GM06990 (cell line): ENCODE results near the gene CYP2W1.

Source experiments
- DNase-seq: peaks from one replicate; pipeline ENCODE4 v3.0.0-alpha.2; 2011; ENCODE audit not compliant: insufficient read length; ENCODE audit errors: extremely low read depth
- H3K27me3 ChIP-seq: replicated peaks from 2 replicates; pipeline ENCODE4 v1.6.0; 2011; ENCODE audit warnings: low read length; ENCODE audit not compliant: control insufficient read depth, insufficient read depth
- H3K36me3 ChIP-seq: 2 replicates; pipeline ENCODE4 v1.5.1; 2011; ENCODE audit warnings: low read length; ENCODE audit not compliant: control insufficient read depth, insufficient read depth
- H3K4me3 ChIP-seq: replicated peaks from 2 replicates; pipeline ENCODE4 v1.5.1; 2011; ENCODE audit warnings: low read depth, mild to moderate bottlenecking, control low read depth, low read length
- TF ChIP-seq, protein P1 (sequence below): IDR thresholded peaks from 2 replicates; pipeline ENCODE4 v1.5.1; 2011; ENCODE audit warnings: low read length, control low read depth, mild to moderate bottlenecking, inconsistent platforms; ENCODE audit not compliant: insufficient read depth, poor library complexity, severe bottlenecking

Gene CYP2W1

GRCh38 chr7:961546-962400, 21.2 kb upstream of the CYP2W1 start:
- TF ChIP-seq, protein P1, sequence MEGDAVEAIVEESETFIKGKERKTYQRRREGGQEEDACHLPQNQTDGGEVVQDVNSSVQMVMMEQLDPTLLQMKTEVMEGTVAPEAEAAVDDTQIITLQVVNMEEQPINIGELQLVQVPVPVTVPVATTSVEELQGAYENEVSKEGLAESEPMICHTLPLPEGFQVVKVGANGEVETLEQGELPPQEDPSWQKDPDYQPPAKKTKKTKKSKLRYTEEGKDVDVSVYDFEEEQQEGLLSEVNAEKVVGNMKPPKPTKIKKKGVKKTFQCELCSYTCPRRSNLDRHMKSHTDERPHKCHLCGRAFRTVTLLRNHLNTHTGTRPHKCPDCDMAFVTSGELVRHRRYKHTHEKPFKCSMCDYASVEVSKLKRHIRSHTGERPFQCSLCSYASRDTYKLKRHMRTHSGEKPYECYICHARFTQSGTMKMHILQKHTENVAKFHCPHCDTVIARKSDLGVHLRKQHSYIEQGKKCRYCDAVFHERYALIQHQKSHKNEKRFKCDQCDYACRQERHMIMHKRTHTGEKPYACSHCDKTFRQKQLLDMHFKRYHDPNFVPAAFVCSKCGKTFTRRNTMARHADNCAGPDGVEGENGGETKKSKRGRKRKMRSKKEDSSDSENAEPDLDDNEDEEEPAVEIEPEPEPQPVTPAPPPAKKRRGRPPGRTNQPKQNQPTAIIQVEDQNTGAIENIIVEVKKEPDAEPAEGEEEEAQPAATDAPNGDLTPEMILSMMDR: no peak
- no peak for DNase-seq
- Histone ChIP-seq H3K36me3 (no peaks in the 10 kb centered on the region), H3K4me3 (no peak overlapping the region), H3K27me3 (no peaks in the 10 kb centered on the region)

GRCh38 chr7:962401-963081, 20.4 kb upstream of the CYP2W1 start:
- DNase-seq: no peak
- H3K4me3 ChIP-seq: no peak overlapping the region
- TF ChIP-seq, protein P1: no peak
- no peaks in the 10 kb centered on the region for H3K27me3 ChIP-seq
- peaks cover 3% of the 10 kb centered on the region for H3K36me3 ChIP-seq

GRCh38 chr7:963236-964078, 19.5 kb upstream of the CYP2W1 start:
- DNase-seq: no peak
- H3K4me3 ChIP-seq: no peak overlapping the region
- TF ChIP-seq, protein P1: peak; percentile 22
- no peaks in the 10 kb centered on the region for H3K27me3 ChIP-seq
- H3K36me3 ChIP-seq: peaks cover 12% of the 10 kb centered on the region

- TF ChIP-seq, protein P1: no peak
- Histone ChIP-seq H3K36me3 (peaks cover 16% of the 10 kb centered on the region), H3K4me3 (no peak overlapping the region), H3K27me3 (no peaks in the 10 kb centered on the region)
- DNase-seq: no peak
These were observed 18.4 kb upstream of the CYP2W1 start for GRCh38 chr7:964401-965231.

GRCh38 chr7:966291-967069, 16.5 kb upstream of the CYP2W1 start:
- Histone ChIP-seq H3K27me3 (no peaks in the 10 kb centered on the region), H3K4me3 (no peak overlapping the region), H3K36me3 (peaks cover 24% of the 10 kb centered on the region)
- DNase-seq: no peak
- TF ChIP-seq, protein P1: no peak
